HG03521 (cell line): Measurements from ENCODE around the gene PTPRH.
"Not testable (repeated sequence)": the region's sequence is repeated elsewhere in the genome, so short reads cannot be mapped to it uniquely, and the experiment has no call there.

Source experiments
- ATAC-seq: cut with Tn5 transposase; IDR thresholded peaks from one replicate; pipeline ENCODE4 v1.9.1; 2021; ENCODE audit warnings: mild to moderate bottlenecking, moderate library complexity; ENCODE audit not compliant: unreplicated experiment

PTPRH gene

DNA sequence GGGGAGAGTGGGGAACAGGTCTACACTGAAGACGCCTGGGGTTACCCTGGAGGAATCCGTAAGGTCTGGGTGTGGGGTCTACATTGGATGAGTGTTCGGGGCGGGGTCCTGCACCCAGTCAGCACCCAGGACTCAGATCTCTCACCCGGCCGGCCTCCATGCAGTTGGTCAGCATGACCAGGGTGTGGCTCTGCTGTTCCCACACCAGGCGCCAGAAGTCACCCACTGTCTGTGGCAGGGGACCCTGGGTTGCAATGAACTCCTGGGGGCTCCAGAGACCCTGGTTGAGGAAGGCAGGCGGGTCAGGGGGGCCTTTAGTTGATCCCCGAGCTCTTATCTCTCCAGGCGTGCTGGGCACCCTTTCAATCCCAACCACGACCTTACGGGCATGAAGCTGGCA, 23.2 kb downstream of the PTPRH start:
- no peak for ATAC-seq

DNA sequence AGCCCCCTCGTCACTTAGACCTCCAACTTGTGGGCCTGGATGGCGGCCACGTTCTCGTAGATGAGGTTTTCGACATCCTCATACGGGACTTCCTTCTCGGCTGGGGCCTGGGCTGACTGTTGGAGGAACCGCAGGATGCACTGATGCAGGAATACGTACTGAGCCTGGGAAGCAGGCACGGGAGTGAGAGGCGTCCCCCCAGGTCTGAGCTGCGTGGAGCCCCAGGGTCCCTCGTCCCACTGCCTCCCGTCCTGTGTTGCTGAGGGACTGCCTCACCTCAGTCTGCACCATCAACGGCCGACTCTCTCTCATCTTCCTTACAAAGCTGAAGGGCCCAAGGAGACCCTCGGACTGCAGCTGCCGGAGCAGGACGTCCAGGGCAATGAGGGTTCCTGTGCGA, 27.6 kb downstream of the PTPRH start:
- ATAC-seq: no peak

DNA sequence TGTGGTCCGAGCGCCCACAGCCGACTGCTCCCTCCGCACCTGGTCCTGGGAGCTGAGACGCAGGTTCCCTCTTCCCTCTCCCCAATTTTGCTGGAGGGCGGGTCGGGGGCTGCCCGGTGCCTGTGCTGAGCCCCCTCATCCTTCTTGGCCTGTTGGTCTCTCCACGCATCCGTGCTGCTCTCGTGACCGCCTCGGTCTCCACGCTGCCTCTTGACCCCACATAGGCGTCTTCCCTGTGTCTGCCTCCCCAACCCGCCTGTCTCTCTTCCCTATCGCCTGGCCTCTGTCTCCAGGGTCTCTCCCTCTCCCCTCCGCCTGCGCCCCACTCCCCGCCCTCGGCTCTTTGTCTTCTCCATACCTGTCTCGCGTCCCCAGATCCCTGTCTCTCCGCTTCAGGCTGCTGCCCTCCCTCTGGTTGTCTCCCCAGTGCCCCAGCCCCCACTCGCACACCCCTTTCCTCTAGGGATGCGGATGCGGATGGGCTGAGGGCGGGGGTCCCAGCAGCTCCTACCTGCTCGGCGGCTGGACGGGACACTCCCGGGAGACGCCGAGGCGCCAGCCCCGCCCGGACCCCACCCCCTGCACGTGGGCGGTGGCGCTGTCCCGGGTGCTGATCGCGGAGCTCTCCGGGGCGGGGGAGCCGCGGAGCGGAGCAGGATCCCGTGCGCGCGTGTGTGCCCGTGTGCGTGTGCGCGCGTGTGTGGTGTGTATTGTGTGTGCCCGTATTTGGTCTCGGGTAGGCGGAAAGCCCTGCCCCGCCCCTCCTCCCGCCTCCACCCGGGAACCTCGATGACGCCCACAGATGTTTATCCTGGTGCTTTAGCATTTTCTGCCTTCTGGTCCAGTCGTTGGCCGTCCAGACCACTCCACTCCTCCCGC, 29.5 kb downstream of the PTPRH start, which contains the start of gene SYT5:
TSS of gene SYT5 (minus strand) at position 684 of the 879 bp plus-strand sequence. CDS start 1,248 bp downstream, outside the sequence.
- ATAC-seq: peak; percentile 31

DNA sequence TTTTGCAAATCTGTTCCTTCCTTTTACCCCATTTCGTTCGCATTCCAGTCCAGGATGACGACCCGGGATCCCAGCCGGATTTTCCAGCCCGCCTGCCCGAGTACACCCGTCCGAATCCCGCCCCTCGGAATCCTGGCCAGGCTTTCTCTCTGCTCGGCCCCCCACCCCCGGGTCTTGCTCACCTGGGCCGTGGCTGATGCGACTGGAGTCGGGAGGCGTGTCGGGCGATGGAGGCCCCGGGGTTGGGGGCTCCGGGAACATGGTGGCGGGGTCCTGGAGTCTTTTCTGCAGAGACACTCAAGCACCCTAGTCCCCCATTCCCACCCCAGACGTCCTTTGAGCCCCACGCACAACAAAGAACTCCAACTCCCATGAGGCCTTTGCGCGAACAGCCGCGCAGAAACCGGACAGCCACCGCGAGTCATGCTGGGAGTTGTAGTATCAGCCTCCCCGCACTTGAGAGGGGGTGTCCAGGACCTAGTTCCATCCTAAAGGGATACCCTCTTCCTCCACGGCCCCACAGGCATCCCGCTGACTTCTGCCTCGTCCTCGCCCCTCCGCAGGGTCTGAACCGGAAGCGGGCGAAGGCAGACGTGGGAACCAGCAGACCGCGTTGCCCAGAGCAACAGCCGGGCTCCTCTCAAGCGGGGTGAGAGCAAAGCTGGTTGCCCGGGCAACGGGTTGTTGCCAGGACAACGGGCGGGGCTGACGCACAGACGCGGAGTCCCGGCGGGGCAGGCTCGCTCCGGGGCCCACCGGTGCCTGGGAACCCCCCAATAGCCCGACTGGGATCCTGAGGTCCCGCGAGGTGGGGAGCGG, 30.3 kb downstream of the PTPRH start:
- peak; percentile 66 for ATAC-seq

DNA sequence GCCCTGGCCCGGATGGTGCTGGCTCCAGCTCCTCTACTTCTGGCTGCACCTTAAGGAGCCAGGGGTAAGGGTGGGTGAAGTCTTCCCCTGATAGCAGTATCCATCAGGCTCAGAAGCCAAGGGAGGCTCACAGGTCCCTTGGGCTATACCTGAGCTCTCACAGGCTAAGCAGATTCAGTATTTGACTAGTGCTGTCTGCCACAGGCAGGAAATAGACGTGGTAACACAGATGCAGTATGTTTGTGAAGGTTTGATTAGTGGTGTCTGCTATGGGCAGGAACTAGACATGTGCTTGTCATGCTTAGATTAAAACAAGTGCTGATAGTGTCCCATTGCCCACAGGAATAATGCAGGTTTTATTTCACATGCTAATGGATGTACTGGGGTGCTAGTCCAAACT, 33.2 kb downstream of the PTPRH start:
- no peak for ATAC-seq

DNA sequence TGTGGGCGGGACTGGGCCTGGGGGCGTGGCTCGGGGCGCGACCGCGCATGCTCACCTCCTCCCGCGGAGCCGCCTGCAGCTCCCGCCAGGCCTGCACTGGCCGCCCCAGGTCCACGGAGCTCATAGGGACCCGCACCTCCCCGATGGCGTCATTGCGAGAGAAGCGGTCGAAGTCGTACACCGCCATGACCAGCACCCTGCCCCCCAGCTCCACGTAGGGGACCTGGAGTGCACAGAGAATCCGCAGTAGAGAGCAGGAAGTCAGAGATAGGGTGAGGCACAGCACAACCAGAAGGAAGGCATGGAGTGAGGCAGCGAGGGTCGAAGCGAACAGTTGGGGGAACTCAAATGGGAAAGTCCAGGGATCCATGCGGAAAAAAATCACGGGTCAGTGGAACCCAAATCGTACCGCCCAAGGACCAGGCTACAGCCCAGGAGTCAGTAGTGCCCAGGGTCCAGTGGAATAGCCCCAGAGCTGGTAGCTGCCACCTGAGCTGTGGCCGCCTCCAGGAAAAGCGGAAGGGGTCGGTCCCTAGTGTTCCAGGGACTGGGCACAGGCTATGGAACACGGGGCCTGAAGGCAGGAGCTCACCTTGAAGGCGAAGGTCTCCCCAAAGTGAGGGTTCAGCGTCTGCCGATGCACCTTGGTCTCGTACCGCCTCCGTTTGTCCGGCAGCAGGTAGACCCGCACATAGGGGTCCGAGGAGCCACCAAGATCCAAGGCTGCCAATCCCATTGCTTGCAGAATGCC, 34.0 kb downstream of the PTPRH start:
- ATAC-seq: no peak

DNA sequence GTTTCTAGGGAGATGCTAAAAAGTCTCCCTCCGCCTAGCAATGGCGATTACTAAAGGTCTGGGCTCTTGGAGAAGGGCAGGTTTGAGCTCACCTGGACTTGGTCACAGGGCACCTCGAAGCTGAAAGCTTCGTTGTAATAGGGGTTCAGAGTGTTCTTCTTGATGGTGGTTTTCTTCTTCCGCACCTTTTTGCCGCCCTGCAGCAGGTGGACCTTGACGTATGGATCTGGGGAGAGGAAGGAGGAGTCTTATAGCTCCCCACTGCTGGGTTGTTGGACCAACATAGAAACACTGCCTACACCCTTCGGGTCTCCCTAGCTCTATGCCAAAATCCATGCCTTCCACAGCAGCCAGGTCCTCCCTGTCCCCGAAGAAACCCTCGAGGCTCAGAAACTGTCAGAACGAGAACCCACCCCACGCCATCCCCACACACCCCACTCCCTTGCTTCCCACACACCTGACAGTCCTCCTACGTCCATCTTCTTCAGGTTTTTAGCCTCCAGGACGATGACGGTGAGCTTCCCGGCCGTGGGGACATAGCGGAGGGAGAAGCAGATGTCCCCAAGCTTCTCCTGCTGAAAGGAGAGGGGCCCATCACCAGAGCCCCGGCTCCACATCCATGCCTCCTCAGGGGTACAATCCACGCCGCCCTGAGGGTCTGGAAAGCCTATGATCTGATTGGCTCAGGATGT, 34.7 kb downstream of the PTPRH start:
- ATAC-seq: no peak

DNA sequence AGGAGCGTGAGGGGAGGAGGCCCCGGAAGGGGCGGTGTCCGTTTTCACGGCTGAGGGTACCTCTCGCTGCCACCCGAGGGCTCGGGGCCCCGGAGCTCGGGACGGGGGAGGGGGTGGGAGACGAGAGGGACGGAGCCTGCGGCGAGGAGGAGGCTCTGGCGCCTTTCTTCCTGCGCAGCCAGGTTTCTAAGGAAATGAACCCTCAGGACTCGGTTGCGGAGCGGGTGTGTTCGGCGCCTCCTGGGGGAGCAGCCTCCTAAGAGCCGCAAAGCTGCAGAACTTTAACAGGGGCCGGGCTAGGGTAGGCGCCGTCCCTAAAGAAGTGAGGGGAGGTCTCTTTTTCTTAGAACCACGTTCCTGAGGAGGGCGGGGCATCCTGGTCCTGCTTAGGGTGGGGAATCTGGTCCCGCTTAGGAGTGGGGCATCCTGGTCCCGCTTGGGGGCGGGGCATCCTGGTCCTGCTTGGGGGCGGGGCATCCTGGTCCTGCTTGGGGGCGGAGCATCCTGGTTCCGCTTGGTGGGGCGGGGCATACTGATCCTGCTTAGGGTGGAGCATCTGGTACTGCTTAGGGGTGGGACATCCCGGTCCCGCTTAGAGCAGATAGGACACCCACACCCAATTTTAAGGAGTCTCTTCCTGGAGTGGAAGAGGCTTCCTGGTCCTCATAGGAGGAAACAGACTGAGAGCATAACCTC, 35.4 kb downstream of the PTPRH start:
- no peak for ATAC-seq

DNA sequence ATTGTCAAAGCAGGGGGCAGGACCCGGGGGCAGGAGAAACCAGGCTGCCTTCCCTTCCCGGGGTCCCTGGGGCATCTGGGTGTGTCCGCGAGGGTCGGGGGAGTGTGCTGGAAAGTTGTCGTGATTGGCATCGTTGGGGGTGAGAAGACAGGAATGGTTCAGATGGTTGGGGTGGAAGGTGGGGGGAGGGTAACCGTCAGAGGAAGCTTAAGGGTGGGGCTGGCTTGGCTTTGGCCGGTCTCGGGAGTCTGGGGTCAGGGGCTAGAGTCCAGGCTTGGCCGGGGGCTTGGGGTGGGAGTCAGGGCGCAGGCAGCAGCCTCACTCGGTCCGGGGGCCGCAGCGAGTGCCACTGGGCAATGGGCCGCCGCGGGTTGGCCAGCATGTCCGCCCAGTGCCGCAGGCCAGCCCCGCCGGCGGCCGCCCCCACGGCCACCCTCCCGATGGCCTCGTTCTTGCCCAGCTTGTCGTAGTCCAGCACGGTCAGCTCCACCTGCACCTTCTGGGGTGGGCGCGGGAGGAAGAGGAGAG, 36.1 kb downstream of the PTPRH start:
- no peak for ATAC-seq

DNA sequence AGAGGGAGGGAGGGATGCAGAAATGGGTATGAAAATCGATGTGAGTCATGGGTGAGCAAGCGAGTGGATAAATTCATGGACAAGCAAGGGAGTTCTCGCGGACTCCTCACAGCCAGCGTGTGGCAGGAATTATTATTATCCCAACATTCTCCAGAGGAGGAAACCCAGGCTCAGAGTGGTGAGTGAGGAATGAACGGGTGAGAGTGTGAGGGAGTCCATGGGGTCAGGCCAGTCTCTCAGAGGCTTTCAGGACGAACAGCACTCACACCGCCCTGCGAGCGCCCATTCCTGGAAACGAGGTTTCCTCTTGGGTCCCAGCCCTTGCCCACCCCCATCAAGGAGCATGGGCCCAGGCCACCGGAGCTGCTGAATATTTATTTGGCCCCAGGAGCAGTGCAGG, 36.6 kb downstream of the PTPRH start:
- ATAC-seq: no peak

DNA sequence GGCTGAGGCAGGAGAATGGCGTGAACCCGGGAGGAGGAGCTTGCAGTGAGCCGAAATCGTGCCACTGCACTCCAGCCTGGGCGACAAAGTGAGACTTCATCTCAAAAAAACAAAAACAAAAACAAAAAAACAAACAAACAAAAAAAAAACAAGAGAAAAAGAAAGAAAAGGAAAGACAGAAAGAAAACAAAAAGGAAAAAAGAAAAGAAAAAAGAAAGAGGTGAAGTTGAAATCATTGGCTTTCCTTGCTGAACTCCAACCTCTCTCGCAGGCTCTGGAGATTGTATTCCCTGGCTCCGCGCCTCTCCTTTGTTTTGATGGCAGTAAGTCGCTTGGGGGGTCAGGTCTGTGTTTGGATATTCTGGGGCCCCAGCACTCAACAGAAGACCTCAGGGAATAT, 37.0 kb downstream of the PTPRH start:
- not testable (repeated sequence) for ATAC-seq

DNA sequence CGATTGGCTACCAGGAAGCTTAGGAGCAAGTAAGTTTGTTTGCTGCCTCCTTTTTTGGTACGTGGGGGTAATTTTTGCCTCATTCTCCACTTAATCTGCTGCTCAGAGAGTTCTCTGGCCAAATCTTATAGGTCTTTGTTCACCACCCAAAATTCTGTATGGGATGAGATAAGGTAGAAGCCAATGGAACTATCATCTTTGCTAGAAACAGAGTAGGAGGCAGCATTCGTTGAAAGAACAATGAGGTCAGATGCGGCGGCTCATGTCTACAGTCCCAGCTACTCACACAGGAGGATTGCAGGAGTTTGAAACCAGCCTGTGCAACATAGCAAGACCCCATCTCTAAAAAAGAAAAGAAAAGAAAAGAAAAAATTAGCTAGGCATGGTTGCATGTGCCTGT, 37.9 kb downstream of the PTPRH start:
- no peak for ATAC-seq

DNA sequence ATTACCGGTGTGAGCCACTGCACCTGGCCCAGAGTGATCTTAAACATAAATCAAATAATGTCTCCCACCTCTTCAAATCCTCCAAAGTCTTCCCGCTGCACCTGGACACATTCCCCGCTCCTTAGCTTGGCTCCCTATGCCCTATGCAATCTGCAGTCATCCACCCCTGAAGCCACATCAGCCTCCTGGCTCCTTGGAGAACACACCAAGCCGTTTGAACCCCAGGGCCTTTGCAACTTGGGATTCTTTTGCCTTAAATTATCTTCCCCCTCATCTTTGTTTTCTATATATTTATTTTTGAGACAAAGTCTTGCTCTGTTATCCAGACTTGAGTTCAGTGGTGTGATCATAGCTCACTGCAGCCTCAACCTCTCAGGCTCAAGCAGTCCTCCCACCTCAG, 40.2 kb downstream of the PTPRH start:
- ATAC-seq: no peak

DNA sequence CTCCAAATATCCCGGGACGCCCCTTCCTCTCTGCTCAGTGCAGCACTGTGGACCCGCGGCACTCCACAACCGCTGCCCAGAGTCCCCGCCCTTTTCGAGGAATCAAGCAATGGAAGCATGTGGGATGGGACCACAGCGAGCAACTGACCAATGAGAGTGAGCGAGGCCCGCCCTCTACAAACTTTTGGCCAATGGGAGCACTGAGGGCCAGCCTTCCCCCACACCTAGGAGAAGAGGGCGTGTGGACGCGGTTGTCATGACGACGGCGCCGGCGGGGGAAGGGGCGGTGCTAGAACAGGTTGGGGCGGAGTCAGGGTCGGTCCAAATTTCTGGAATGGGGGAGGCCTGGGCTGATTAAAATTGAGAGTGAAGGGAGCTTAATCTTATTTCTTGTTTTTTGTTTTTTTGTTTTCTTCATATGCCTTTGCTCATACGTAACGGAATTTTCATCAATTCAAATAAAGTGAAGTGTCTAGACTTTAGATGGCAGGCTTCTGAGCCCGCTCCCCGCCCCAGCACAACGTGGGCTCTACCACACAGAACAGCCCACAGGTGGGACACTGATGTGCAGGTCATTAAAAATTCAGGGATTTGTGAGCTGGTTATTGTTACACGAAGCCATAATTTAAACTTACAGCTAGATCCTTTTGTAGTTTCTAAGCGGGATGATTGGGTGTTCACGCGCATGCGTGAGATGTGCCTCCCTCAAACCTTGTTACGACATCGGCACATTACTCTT, 42.6 kb downstream of the PTPRH start, which contains the start of gene DNAAF3:
TSS of gene DNAAF3 (minus strand) at position 84 of the 739 bp plus-strand sequence. CDS start 200 bp downstream, outside the sequence.
- no peak for ATAC-seq

DNA sequence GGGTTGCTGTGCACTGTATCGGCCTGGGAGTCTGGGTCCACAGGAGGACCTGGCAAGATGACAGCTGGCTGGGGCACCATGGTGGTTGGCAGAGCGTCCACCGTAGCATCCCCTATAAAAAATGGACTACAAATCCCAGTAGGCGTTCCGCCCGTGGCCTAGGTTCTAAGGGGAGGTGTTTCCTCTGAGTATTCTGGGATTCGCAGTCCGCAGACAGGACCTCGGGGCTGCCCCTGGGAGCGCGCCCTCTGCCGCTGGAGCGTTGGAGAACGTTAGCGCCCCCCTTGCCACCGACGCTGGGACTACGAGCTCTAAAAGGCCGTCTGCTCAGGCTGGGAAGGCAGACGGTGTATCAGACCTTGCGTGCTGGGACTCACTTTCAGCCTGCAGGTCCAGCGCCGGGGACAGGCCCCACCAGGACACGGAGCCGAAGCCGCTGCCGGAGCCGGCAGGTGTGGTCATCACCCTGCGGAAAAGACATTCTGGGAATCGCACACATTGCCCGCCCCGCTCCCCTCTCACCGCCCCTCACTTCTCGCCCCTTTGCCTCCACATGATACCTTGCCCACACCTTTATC, 43.3 kb downstream of the PTPRH start:
- no peak for ATAC-seq

DNA sequence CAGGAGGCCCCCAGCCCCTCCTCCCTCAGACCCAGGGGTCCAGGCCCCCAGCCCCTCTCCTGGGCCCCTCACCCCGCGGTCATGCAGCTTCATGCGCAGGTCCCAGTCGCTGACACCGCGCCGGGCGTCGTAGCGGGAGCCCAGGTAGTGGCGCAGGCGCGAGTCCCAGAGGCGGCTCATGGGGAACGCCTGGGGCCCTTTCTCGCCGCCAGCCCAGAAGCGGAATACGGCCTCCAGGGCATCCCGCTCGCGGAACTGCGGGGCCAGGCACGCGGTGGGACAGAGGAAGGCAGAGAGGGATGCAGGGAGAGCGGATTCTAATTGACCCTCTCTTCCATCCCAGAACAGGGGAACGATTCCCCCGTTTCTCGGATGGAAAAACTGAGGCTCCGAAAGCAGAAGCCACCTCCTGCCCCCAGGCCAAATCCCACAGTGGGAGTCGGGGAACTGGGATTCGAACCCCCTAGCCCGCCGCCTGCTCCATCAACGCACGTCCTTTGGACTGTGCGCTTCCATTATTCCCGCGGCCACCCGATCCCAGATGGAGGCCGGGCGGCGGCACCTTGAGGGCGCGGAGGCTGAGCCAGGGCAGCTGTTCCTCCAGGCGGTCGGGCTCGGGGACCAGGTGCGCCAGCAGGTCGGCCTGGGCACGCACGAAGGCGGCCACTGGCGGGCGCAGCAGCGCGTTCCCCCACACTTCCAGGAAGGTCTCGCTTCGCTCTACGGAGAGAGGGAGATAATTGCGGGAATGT, 47.6 kb downstream of the PTPRH start:
- ATAC-seq: no peak

DNA sequence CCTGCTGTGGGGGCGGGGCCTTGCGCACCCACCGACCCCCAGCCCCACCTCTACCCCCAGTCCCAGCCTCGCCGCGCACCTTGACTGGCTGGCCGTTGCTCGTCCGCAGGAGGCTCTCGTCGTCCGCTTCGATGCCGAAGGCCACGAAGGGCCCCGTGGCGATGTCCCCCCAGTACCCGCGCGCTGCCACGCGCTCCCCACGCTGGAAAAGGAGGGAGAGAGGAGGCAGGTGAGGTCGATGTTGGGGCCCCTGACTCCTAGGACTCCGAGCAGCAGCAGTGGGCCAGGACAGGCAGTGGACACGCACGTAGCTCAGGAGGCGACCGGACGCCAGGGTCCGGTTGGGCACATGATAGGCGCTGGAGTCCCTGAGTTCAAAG, 48.3 kb downstream of the PTPRH start:
- no peak for ATAC-seq
